Cerebellar nuclear complex (tissue), 1 donor: ENCODE data around the gene KCNQ1.

Source experiments
- DNase-seq, 2 experiments: peaks; one replicate each; lab custom pipeline; 2025; lab: John Stamatoyannopoulos, UW

The KCNQ1 gene

GRCh38 chr11:2806351-2807024, 361.7 kb downstream of the KCNQ1 start:
- no peak for DNase-seq

- no peak for DNase-seq
Observed at GRCh38 chr11:2807025-2807681, 362.3 kb downstream of the KCNQ1 start.

GRCh38 chr11:2807801-2808241, 363.0 kb downstream of the KCNQ1 start:
- no peak for DNase-seq

- DNase-seq, result no peak
Observed at GRCh38 chr11:2808850-2809846, 364.3 kb downstream of the KCNQ1 start.

DNA sequence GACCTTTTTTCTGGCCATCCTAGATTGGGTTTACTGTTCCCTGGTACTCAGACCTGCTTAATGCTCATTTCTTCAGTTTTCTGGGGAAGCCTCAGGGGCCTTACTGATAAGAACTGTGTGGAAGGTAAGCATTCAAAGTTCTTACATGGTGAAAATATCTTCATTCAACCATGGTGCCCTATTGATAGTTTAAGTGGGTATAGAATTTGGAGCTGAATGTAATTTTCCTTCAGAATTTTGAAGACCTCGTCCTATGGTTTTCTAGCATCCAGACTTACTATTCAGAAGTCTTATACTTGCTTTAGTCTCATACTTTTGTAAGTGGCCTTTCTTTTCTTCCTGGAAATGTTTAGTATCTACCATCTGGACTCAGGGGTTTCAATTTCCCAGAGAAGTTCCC, 365.0 kb downstream of the KCNQ1 start:
- no peak for DNase-seq

DNA sequence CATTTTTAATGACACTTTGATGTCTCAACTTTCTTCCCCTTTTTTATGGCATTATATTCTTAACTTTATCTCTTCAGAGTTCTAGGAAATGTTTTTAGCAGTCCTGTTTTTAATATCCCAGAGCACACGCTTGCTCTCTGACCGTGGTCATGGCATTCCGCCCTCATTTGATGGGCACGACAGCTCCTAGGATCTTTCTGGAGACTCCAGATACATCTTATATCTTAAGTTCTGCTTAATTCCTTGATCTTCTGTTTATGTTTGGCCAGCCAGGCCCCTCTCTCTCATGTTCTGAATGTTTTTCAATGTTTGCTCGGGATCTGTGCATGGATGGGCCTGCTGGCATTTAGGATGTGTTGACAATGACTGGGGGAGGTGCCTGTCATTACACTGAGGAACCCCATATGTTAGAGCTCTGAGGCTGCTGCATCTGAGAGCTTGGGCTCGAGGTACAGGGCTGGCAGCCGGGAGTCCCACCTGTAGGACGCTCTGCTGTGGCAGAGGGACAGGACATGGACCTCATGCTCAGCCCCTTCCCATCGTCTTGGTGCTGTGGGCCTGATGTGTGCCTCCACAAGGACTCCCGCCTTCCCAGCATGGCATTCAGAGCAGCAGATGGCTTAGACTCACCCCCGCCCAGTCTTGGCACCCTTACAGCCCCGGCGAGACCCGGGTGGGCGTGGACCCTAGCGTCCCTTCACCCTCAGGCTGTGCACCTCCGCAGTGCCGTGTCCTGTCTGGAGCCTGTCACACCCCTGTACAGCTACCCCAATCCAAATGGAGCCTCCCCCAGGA, 365.8 kb downstream of the KCNQ1 start:
- no peak for DNase-seq

DNA sequence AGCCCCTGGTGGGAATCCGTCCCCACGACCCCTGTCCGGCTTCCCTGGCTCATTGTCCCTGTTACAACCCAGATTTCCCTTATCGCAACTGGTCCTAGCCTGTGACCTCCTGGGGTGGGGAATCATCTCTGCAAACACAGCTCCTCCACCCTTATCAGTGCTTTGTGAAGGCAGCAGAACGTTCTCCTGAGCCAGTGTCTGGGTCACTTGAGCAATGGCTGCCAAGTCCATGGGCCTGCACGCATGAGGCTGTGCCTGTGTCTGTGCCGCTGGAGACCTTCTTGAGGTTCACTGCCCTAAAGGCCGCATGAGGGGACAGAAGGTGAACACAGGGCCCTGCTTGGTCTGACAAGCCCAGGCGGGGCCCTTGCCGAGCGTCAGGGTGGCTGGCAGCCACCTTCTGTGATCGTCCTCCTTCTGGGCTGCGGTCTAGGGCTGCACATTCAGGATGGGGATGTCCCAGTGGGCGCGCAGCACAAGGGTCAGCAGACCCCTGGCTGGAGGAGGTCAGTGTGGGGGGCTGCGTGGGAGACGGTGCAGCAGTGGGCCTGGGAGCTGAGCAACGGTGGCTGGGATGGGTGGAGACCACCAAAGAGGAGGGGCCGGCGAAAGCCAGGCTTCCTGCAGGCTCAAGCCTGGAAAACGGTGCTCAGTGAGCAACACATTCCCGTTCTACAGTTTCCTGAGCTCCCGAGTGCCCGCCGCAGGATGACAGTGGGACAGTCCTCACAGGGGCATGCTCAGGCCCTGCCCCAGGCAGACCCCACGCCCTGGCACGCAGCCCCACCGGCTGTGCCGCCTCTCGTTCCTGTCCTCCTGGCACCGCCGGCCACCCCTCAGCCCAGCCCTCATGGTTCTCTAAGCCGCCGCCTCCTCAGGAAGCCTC, 366.6 kb downstream of the KCNQ1 start:
- DNase-seq, result no peak

GRCh38 chr11:2812371-2812991, 367.7 kb downstream of the KCNQ1 start:
- no peak for DNase-seq

DNA sequence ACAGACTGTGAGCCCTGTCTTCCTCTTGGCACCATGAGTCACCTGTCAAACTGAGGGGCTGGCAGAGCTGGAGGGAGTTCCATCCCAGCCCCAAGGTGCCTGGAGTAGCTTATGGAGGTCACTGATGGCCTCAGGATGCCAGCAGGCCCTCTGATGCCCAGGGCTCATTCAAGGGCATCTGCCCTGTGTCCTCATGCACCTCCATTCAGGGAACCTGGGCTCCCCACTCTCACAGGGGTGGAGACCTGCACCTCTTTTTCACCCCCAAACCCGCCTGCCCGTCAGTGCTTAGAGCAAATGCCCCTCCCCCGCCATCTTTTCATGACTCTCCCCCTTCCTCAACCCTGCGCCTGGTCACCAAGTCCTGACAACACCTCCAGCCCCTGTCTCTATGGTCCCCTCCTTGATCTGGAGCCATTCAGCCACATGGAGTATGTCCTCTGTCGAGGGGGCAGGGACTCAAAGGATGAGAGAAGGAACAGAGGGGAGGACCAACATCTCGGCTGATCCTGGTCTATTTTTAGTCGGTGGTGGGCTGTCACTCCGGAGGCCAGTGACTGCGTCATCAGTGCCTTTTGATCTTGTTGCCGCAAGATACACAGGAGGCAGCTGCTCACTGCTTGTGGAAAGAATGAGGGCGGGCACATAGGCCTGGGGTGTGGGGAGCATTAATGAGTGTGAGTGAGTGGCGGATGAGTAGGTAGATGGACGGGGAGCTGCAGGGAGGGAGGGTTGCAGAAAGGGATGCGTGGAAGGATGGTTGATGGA, 368.5 kb downstream of the KCNQ1 start:
- no peak for DNase-seq

- no peak for DNase-seq
Observed at GRCh38 chr11:2813968-2814367, 369.2 kb downstream of the KCNQ1 start.

- DNase-seq, result no peak
Observed at GRCh38 chr11:2814751-2815150, 369.9 kb downstream of the KCNQ1 start.

DNA sequence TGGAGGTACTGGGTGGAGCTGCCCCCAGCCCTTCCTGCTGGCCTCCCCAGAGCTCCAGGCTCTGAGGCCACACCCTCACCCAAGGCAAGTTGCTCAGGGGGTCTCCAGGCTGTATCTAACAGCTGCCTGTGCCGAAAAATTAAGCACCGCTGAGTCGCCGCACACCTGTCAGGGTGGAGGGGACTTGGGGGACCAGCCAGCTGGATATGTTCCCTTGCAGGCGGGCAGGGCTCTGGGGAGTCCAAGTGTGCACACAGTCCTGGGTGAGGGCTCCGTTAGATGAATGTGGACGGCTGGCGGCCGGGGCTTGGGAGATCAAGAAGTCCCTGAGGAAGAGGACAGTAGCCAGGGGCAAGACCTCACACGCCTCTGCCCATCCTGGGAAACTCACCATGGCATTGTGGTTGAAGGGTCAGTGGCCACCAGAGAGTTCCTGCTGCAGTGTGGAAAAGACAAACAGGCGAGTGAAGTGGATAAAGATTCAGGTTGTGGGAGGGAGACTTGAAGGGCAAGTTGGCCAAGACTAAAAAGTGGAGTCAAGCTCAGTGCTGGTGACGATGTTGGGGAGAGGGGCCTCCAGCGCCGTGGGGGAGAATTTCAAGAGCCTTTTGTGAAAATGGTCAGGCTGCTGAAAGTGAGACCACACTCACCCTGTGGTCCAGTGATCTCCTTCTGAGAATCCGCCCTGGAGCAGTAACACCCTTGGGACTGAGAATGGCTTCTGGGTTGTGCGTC, 371.1 kb downstream of the KCNQ1 start:
- DNase-seq, result no peak

GRCh38 chr11:2816523-2816922, 371.7 kb downstream of the KCNQ1 start:
- no peak for DNase-seq

DNA sequence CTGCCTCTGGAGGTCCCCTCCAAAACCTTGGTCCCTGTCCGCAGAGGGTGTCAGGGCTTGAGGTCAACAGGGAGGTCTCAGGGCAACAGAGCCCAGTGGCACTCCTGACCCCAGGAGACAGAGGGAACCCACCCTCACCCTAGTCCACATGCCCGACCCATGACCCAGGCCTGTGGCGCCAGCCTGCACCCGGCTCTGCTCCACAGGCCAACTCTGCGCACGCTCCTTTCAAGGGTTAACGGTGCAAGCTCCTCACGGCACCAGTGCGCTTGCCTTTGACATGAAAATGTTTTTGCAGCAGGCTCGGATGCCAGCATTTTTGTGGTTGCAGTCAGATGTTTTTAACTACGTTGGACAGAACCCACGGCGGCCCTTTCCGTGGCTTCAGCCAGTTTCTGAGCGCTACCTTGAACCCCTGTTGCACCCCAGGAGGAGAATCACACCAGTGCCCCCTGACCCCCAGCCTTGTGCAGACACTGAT, 372.2 kb downstream of the KCNQ1 start:
- no peak for DNase-seq

GRCh38 chr11:2817431-2817830, 372.6 kb downstream of the KCNQ1 start:
- no peak for DNase-seq

GRCh38 chr11:2818021-2818420, 373.2 kb downstream of the KCNQ1 start:
- no peak for DNase-seq

DNA sequence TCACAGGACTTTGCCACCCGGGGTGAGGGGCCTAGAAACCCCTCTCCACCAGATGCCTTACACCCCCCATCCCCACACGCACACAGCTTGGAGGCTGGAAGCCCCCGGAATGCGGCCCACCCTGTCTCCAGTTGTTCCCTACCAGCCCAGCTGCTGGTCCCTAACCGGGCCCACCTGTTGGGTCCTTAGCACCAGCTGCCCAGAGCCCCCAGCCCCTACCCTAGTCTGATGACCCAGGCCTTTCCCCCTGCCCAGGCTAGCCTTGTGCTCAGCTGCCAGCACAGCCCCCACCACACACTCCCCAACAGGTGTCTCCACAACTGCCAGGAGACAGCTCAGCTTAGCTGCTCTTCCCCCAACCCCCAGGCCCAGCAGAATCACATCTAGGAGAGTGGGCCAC, 373.7 kb downstream of the KCNQ1 start:
- DNase-seq, result no peak

- DNase-seq, result no peak
Observed at GRCh38 chr11:2819316-2819715, 374.5 kb downstream of the KCNQ1 start.

- no peak for DNase-seq
Observed at GRCh38 chr11:2820976-2821375, 376.2 kb downstream of the KCNQ1 start.
